Prostate gland (tissue), 1 donor: ENCODE results near the gene ZSCAN30.
"Not testable (repeated sequence)": the region's sequence is repeated elsewhere in the genome, so short reads cannot be mapped to it uniquely, and the experiment has no call there.

Experiments
- POLR2A ChIP-seq: fragments of 450-650 bp; IDR thresholded peaks from one replicate; pipeline ENCODE4 v1.6.1; 2016; ENCODE audit warnings: antibody characterized with exemption, mild to moderate bottlenecking
- POLR2AphosphoS5 ChIP-seq: sonication (generic); formaldehyde crosslinking; IDR thresholded peaks from one replicate; pipeline ENCODE4 v1.6.1; 2017; ENCODE audit warnings: antibody characterized with exemption

- TF ChIP-seq POLR2AphosphoS5, POLR2A: not testable (repeated sequence)
Measured at GRCh38 chr18:35216611-35217010, 73.4 kb downstream of the ZSCAN30 start.
